Superior temporal gyrus (tissue), 1 donor: ENCODE results near the gene CRIP1.

Experiments used
- DNase-seq: peaks from one replicate; pipeline ENCODE4 v3.0.0-alpha.2; 2016; ENCODE audit errors: extremely low spot score

CRIP1 gene

GRCh38 chr14:105450864-105451720 is 35.6 kb upstream of the CRIP1 start:
- DNase-seq: no peak

GRCh38 chr14:105452963-105453362 is 33.7 kb upstream of the CRIP1 start:
- no peak for DNase-seq

GRCh38 chr14:105453847-105454246 is 32.8 kb upstream of the CRIP1 start:
- DNase-seq: no peak

DNA sequence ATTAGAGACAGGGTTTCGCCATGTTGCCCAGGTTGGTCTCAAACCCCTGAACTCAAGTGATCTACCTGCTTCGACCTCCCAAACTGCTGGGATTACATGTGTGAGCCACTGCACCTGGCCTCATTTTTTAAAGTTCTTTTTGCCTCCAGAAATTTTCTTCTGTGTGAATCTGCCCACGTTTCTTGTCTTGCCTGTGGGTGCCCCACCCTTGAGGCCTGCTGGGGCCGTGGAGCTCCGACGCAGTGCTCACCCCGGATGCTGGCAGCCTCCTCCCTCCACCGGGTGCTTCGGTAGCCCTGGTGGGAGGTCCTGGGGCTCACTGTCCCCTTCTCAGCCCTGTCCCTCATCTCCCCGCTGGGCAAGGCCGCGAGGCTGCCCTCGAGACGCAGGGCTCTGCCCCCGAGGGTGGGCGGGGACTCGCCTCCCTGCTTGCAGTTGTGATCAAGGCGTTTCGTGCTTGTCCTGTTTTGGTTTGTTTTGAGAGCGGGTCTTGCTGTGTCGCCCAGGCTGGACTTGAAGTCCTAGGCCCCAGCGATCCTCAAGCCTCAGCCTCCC is 31.5 kb upstream of the CRIP1 start:
- no peak for DNase-seq

DNA sequence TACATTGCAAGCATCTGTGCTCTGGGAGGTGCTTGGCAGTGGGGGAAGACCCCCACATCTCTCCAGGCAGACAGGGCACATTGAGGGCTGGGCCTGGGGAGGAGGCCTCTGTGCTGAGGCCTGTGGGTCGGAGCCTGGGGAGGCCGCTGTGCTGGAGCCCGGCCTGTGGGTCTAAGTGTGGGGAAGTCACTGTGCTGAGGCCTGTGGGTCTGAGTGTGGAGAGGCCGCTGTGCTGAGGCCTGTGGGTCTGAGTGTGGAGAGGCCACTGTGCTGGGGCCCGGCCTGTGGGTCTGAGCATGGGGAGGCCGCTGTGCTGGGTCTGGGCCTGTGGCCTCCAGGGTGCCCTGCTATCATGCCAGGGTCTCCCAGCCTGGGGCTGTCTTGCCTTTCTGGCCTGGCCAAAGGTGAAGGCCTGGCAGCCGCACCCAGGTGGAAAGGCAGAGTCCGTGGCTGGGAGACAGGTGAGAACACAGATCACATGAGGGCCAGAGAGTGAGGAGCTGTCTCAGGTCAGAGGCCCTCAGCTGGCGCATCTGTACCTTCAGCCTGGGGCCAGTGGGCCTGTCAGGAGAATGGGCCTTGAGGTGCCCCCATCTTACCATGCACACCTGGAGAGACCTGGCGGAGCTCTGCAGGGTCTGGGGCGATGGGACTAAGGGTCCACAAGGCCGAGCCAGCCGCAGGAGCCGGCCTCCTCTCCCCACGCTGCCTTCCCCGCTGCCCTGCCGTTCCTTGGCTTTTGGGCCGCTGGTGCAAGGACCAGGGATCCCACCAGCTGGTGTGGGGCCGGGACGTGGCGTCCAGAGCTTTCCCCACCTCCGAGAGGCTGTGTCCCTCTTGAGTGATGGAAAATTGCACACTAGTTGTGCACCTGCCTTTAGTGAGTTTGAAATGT is 30.7 kb upstream of the CRIP1 start:
- no peak for DNase-seq

DNA sequence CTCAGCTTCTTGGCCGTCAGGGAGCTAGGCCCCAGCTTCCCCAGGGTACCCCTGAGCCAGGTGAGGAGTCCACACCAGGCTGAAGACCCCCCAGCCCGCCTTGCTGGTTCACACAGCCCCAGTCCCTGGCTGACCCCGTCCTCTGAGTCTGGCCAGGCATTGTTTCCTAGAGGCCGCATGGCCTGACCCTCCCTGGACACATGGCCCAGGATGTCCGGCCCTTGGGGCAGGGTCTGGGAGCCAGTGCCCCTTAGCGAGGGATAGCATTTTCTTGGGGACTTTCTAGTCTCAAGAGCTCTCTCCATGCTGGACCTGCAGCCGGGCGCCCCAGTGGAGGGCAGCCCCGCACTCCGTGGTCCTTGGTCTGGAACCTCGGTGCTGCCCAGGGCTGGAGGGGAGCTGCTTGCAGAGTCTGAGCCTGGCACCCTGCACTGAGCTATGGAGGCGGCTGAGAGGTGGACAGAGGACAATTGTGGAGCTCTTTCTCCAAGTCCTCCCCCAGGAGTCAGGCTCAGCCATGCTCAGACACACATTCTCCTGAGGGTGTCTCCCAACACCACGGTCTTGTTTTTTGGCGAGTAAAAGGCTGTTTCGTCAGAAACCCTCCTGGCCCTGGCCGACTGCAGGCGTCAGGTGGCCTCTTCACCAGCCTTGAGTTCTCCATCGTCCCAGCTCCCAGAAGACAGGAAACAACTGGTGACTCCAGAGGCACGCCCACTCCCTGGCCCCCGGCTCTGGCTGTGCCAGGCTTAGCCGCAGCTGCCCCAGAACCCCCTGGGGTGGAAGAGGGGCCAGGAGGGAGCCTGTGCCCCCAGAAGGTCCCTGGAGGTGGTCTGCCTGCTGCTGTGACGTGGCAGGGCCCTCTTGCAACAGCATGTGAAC is 29.7 kb upstream of the CRIP1 start:
- DNase-seq: peak; percentile 6

DNA sequence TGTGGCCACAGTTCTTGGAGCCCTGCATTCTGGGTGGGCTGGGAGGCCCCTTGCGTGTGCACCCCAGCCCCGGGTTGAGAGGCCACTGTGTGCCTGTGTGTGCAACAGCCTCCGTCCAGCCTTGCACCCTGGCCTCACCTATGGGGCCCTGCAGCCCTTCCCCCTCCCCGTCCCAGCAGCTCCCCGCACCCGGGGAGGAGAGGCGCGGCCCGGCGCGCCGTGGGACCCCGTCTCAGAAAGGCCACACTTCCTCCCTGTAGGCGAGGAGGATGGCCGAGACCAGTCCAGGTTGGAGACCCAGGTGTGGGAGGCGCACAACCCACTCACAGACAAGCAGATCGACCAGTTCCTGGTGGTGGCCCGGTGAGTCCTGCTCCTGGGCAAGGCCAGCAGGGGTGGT is 28.7 kb upstream of the CRIP1 start:
- no peak for DNase-seq

DNA sequence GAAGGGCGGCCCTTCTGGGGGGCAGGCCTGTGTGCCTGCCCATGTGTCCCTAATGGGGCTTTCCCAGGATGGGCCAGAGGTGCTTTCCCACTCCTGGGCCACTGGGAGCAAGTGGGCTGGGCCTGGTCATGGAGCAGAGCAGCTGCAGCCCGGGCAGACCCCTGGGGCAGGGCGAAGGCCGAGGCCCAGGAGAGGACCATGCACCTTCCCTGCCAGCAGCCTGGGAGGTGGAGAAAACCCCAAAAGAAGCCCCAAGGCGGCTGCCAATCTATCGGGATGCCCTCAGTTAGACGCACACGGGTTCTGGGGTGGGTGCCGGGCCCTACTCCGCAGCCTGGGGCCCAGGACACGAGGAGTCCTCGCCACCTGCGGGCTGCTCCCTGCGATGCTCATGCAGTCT is 28.1 kb upstream of the CRIP1 start:
- DNase-seq: no peak

- DNase-seq: no peak
These were observed 26.6 kb upstream of the CRIP1 start for GRCh38 chr14:105460116-105460515.

DNA sequence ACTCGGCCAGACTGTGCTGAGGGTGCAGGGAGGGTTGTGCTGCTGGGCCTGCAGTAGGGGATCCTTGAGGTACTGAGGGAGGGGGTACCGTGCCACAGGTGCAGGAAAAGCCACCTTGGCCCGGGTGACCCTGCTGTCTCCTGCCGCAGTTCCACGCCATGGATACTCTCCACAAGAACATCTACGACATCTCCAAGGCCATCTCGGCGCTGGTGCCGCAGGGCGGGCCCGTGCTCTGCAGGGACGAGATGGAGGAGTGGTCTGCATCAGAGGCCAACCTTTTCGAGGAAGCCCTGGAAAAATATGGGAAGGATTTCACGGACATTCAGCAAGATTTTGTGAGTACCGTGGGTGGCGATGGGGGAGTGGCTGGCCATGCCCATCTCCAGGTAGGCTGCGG is 26.1 kb upstream of the CRIP1 start:
- DNase-seq: no peak

GRCh38 chr14:105461903-105462302 is 24.8 kb upstream of the CRIP1 start:
- DNase-seq: no peak

DNA sequence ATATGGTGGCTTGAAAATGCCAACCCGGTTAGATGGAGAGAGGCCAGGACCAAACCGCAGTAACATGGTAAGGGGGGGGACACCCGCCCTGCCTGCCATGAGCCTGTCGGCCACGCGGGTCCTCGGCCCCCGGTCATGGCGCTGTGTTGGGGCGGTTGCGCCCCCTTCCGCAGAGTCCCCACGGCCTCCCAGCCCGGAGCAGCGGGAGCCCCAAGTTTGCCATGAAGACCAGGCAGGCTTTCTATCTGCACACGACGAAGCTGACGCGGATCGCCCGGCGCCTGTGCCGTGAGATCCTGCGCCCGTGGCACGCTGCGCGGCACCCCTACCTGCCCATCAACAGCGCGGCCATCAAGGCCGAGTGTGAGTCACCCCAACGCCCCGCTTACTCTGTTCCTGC is 22.2 kb upstream of the CRIP1 start:
- DNase-seq: no peak

DNA sequence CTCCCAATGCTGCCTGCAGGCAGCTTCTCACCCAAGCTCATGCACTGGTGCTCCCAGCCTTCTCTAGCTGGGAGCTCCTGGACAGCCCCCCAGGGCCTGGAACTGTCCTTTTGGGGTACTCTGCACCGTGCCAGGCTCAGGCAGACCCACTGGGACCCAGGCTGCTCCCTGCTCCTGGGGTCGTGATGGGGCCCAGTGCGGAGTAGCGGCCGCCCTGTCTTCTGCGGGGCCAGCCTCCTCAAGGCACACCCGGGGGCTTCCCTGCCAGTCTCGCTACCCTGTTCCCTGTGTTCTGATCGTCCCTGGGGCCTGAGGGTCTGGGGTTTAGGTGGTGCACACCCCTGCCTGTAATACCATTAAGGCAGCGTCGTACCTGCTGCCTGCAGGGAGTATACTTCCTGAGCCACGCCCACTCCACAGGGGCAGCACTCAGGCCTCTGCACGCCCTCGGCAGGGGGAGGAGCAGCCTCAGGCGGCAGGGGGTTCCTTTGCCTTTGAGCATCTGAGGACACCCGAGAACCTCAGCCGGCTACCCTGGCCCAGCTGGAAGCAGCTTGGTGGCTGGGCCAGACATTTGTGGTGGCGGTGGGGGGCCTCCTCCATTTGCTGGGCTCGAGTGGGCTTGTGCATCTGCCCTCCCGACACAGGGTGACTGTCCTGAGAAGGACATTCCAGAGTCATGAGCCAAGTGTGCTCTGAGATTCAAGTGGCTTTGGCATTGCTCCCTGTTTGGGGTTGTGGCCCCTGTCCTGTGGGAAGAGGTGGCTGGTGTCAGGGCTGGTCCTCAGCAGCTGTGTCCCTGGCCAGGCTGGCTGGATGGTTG is 21.3 kb upstream of the CRIP1 start:
- no peak for DNase-seq

GRCh38 chr14:105466531-105467248 is 20.0 kb upstream of the CRIP1 start:
- DNase-seq: no peak

- peak; percentile 9 for DNase-seq
These were observed 19.3 kb upstream of the CRIP1 start for GRCh38 chr14:105467249-105467941.

GRCh38 chr14:105467942-105468471 is 18.7 kb upstream of the CRIP1 start:
- no peak for DNase-seq

DNA sequence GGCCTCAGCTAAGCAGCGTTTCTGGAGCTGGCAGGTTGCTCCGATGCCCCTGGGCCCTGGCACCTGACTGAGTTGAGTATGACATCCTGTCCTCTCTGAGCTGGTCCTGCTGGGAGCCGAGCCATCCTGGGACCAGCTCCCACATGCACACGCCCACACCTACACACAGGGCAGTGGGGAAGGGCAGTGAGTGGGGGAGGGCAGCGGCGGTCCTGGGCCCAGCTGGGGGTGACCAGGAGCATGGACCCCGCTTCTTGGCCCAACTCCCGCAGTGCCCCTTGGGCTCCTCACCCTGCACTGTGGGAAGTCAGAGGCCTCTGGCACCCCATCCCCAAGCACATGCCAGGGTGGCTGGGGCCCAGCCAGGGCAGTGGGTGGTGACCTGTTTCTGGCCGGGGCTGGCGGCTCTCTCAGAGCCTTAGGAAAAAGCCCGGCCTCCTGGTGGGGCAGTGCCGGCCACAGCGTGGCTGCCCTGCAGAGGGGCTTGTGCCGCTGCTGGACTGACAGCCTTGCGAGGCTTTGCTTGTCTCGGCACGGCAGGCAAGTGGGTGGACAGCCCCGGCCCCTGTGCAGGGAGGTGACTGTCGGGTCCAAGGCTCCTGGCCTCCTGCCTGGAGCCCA is 18.0 kb upstream of the CRIP1 start:
- peak; percentile 5 for DNase-seq

DNA sequence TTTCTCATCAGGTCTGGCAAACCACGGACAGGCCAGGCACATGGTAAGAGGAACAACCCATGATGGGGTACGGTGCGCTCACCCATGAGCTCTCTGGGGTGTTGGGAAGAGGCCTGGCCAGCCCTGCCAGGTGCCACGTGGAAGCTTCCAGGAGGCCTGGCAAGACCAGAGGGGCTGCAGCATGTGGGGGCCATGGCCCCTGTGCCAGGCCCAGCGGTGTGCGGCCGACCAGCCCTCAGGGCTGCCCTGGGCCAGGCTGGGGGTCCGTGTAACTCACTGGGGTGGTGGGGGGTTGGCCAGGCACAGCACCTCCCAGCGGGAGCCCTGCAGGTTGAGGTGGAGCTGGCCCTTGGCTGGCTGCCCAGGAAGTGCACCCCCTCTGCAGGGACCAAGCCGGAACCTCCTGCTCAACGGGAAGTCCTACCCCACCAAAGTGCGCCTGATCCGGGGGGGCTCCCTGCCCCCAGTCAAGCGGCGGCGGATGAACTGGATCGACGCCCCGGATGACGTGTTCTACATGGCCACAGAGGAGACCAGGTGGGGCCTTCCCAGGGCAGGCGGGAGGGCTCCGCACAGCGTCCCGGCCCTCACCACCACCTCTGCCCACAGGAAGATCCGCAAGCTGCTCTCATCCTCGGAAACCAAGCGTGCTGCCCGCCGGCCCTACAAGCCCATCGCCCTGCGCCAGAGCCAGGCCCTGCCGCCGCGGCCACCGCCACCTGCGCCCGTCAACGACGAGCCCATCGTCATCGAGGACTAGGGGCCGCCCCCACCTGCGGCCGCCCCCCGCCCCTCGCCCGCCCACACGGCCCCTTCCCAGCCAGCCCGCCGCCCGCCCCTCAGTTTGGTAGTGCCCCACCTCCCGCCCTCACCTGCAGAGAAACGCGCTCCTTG is 17.0 kb upstream of the CRIP1 start:
- no peak for DNase-seq
